Adrenal gland (tissue), 12 donors: ENCODE results near the gene ADCK1. TPM values are rescaled to one million over a fixed set of nuclear protein-coding genes. Genes with fewer than 3 reads are reported as not detected.
"Not testable (repeated sequence)": the region's sequence is repeated elsewhere in the genome, so short reads cannot be mapped to it uniquely, and the experiment has no call there.

Source experiments
- DNase-seq, 7 donors: peaks; one replicate each; pipeline ENCODE4 v3.0.0-alpha.2; 2019 to 2020
- H3K27ac ChIP-seq, 5 donors: fragments of 200-600 bp; sonication (generic) in 4 of 5; 1 replicate in 3 of 5; 2 replicates in 2 of 5; pipeline versions ENCODE4 v1.5.1 to v1.8.0; 2016 to 2020; ENCODE audit warnings: mild to moderate bottlenecking in 1 of 5
- H3K27me3 ChIP-seq: fragments of 200-600 bp; 2 replicates; pipeline ENCODE4 v1.8.0; 2021
- H3K36me3 ChIP-seq, 2 donors: fragments of 200-600 bp; replicated peaks in 1 of 2; 1 replicate in 1 of 2; 2 replicates in 1 of 2; pipeline versions ENCODE4 v1.5.1 to v1.8.0; 2018 to 2022
- H3K4me1 ChIP-seq, 2 donors: fragments of 200-600 bp; replicated peaks in 1 of 2; 1 replicate in 1 of 2; 2 replicates in 1 of 2; pipeline versions ENCODE4 v1.5.1 to v1.8.0; 2018 to 2021
- H3K4me3 ChIP-seq, 4 donors: fragments of 200-600 bp; sonication (generic) in 3 of 4; one replicate each; pipeline ENCODE4 v1.5.1; 2016 to 2018
- H3K9me3 ChIP-seq, 3 donors: fragments of 200-600 bp; sonication (generic) in 1 of 3; replicated peaks in 1 of 3; 1 replicate in 2 of 3; 2 replicates in 1 of 3; pipeline versions ENCODE4 v1.5.1 to v1.8.0; 2016 to 2021
- CTCF ChIP-seq, 6 experiments: fragments of 450-650 bp in 4 of 6; fragments of 200-600 bp in 2 of 6; sonication (generic) in 1 of 6; IDR thresholded peaks; 1 replicate in 5 of 6; 2 replicates in 1 of 6; pipeline versions ENCODE4 v1.5.1 to v1.8.0; 2016 to 2021; ENCODE audit warnings: antibody characterized with exemption in 6 of 6, mild to moderate bottlenecking in 2 of 6, moderate library complexity in 1 of 6
- POLR2A ChIP-seq, 2 donors: fragments of 450-650 bp; IDR thresholded peaks; one replicate each; pipeline ENCODE4 v1.6.1; 2017; ENCODE audit warnings: antibody characterized with exemption in 2 of 2, mild to moderate bottlenecking in 2 of 2, moderate library complexity in 1 of 2
- WGBS, 4 donors: extraction: QIAGEN DNeasy Blood & Tissue Kit in 2 of 4; methylation state at CpG; one replicate each; pipeline versions ENCODE4 v1.1.5 to v1.1.7; 2013 to 2017; 5-methylcytosine and 5-hydroxymethylcytosine counted together
- intact Hi-C, 2 donors: fragments of 100-400 bp; cut with DNase I; formaldehyde crosslinking; loops; one replicate each; pipeline versions ENCODE4 v1.14.1 to v1.15.0; 2022 to 2023
- polyA plus RNA-seq, 3 donors: library from polyadenylated mRNA; stranded (reverse); fragments of 200-250 nt in 2 of 3; fragments of 350-450 nt in 1 of 3; fragmentation: Illumina TruSeq in 1 of 3; extraction: RNeasy Lipid Tissue Mini Kit (QIAGEN cat#74804) in 1 of 3; gene quantifications; one replicate each; pipeline ENCODE4 v1.2.3, GENCODE V29; 2013 to 2014
- total RNA-seq, 9 donors: library from RNA; depleted of rRNA in 4 of 9; stranded (reverse); fragments of >200 nt in 4 of 9; fragments of 120-200 nt in 1 of 9; fragmentation: NEBNext Ultra II Directional in 1 of 9; extraction: Animal tissue kit (Norgen Biotek cat#: 25700) in 1 of 9; gene quantifications; one replicate each; pipeline versions ENCODE4 v1.1.0 to v1.2.4, GENCODE V29; 2013 to 2023
- donor health status: healthy with polysubstance abuse.
- donor health status: Bipolar disorder and iron deficiency.
- donor health status: DM: yes; HTN: yes; CAD: no.
- donor health status: DM: no; HTN: no; CAD: no.
- donor health status: DM: no; HTN: no; CAD: no.
- donor health status: DM: yes; HTN: yes; CAD: no.

Gene ADCK1
- total and polyA plus RNA-seq, 12 donors = 5.2 to 18.1 (median 9.9) TPM

DNA sequence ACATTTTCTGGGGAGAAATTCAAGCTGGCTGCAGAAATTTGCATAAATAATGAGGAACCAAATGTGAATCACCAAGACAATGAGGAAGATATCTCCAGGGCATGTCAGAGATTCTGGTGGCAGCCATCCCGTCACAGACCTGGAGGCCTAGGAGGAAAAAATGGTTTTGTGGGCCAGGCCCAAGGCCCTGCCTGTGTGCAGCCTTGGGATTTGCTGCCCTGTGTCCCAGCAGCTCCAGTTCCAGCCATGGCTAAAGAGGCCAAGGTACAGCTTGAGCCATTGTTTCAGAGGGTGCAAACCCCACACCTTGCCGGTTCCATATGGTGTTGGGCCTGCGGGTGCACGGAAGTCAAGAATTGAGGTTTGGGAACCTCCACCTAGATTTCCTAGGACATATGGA, 147.5 kb downstream of the ADCK1 start:
- no peak overlapping the region for H3K27ac ChIP-seq
- no peaks in the 10 kb centered on the region for H3K36me3 ChIP-seq
- H3K4me1 ChIP-seq = no peaks in the 10 kb centered on the region
- no peak for DNase-seq
- intact Hi-C loops = no loop called here
- no peaks in the 10 kb centered on the region for H3K9me3 ChIP-seq
- no peak overlapping the region for H3K4me3 ChIP-seq
- H3K27me3 ChIP-seq = no peaks in the 10 kb centered on the region
- TF ChIP-seq POLR2A (IDR thresholded peaks at IDR 0.05) (no peak), CTCF (IDR thresholded peaks at IDR 0.05) (no peak)
- whole genome bisulfite sequencing, 4 donors = 69 to 88% (median 71%) methylated on average over 4 of the region's 4 CpGs

DNA sequence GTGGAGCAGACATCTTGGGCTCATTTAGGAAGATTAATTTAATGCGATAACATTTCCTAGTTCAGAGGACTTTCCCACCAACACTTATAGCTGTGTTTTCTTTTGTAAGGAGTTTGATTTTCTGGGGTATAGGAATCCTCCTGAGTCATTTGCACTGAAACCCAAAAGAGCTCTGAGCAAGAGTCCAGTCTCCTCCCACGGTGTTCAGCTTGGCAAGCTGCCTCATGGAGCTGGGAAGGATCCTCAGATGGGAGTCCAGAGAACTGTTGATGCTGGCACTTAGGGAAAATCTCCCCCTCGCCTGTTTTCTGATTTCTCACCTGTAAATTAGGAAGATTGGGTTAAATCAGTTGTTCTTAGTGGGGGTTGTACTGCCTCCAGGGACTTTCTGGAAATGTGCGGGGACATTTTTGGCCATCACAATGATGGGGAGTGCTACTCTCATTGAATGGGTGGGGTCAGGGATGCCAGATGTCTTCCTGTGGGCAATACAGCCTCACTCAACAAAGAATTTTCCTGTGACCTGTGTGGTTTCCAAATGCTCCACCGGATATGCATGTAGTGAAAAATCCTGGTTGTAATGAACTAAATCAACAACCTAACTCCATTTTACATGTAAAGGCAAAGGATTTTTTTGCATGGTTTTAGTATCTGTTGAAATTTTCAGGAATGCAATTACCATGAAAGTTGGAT, 150.6 kb downstream of the ADCK1 start:
- H3K27me3 ChIP-seq = no peaks in the 10 kb centered on the region
- DNase-seq = no peak
- 68 to 71% (median 69%) methylated on average over 4 to 5 of the region's 5 CpGs for WGBS, 4 donors
- no peaks in the 10 kb centered on the region for H3K9me3 ChIP-seq
- H3K4me3 ChIP-seq = no peak overlapping the region
- TF ChIP-seq POLR2A (IDR thresholded peaks at IDR 0.05) (no peak), CTCF (IDR thresholded peaks at IDR 0.05) (no peak)
- no peaks in the 10 kb centered on the region for H3K4me1 ChIP-seq
- H3K36me3 ChIP-seq = no peaks in the 10 kb centered on the region
- no peak overlapping the region for H3K27ac ChIP-seq
- intact Hi-C loops = no loop called here

DNA sequence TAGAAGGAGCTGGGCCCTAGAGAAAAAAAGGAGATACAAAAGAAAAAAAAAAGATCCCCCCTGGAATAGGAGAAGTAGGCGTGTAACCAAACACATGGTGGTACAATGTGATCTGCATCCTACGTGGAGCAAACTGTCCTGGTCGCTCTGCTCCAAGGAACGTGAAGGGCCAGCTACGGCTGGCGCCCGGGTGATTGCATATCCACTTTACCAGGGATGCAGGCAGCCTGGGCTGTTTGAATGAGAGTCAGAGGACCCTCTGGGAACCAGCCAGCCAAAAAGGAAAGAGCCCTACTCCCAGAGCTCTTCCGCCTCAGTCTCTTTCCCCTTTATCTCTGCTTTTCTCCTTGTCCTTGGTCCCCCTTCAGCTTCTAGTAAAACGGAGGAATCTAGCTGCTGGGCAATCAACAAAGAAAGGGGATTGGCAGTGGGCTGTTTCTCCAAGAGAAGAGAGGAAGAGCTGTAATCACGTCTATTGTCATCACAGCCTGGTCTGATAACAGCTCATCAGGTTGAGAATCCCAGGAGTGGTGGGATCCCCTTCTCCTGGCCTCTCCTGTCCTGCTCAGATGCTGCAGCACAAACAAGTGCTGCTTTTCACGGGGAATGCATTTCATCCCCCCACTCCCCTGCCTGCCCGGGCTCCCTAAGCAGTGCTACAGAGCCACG, 156.0 kb downstream of the ADCK1 start:
- WGBS, 4 donors = 57 to 62% (median 57%) methylated on average over 13 of the region's 13 CpGs
- Histone ChIP-seq H3K36me3 (no peaks in the 10 kb centered on the region), H3K27ac (no peak overlapping the region), H3K9me3 (no peaks in the 10 kb centered on the region), H3K4me1 (no peaks in the 10 kb centered on the region), H3K27me3 (no peaks in the 10 kb centered on the region), H3K4me3 (no peak overlapping the region)
- TF ChIP-seq POLR2A (IDR thresholded peaks at IDR 0.05) = no peak
- DNase-seq = no peak
- intact Hi-C loops = no loop called here

DNA sequence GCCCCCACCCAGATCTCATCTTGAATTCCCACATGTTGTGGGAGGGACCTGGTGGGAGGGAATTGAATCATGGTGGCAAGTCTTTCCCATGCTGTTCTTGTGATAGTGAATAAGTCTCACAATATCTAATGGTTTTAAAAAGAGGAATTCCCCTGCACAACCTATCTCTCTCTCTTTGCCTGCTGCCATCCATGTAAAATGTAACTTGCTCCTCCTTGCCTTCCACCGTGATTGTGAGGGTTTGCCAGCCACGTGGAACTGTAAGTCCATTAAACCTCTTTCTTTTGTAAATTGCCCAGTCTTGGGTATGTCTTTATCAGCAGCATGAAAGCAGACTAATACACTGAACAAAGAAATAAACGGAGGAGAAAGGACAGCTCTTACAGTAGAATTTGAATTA, 159.8 kb downstream of the ADCK1 start:
- H3K9me3 ChIP-seq, H3K36me3 ChIP-seq, intact Hi-C loops, H3K27ac ChIP-seq, H3K4me1 ChIP-seq, DNase-seq, H3K4me3 ChIP-seq, H3K27me3 ChIP-seq: not testable (repeated sequence)
- WGBS, 4 donors = 44 to 55% (median 52%) methylated on average over 3 of the region's 3 CpGs

DNA sequence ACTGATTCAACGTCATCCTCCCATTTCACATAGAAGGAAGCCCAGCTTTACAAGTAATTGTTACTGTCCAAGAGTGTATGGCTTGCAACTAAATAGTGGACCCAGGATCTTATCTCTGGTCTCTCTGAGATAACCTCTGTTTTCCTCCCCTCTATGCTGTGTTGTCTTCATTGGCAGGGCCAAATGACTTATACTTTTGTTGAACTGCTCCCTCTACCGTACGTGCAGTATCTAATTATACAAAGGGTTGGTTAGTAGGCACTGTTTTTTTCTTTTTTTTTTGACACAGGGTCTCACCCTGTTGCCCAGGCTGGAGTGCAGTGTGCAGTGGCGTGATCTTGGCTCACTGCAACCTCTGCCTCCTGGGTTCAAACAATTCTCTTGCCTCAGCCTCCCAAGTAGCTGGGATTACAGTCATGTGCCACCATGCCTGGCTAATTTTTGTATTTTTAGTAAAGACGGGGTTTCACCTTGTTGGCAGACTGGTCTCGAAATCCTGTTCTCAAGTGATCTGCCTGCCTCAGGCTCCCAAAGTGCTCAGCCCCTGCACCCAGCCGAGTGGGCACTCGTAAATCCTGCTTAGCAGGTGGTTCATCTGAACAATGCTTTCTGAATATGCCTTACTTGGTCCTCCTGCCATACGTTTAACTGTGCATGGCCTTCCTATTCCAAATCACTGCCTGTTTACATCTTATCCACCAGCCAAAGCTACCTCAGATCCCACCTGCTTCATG, 162.1 kb downstream of the ADCK1 start:
- TF ChIP-seq CTCF (IDR thresholded peaks at IDR 0.05) (no peak), POLR2A (IDR thresholded peaks at IDR 0.05) (no peak)
- Histone ChIP-seq H3K4me3 (no peak overlapping the region), H3K36me3 (no peaks in the 10 kb centered on the region), H3K9me3 (no peaks in the 10 kb centered on the region), H3K27me3 (no peaks in the 10 kb centered on the region), H3K4me1 (peaks cover 0 to 4% of the 10 kb centered on the region in 2 donors), H3K27ac (no peak overlapping the region)
- intact Hi-C loops = no loop called here
- 70 to 79% (median 77%) methylated on average over 9 of the region's 9 CpGs for WGBS, 4 donors
- DNase-seq = no peak
